ENCODE data around the gene PPP1R18.
A peak's percentile ranks its signal among the peaks of the same experiment; 100 is the strongest.
"Not testable (repeated sequence)": the region's sequence is repeated elsewhere in the genome, so short reads cannot be mapped to it uniquely, and the experiment has no call there.

Gene PPP1R18

GRCh38 chr6:30721198-30722024, 35.0 kb upstream of the PPP1R18 start:
- peak; percentile 94 for DNase-seq (ENCODE audit: low spot score)
- in situ Hi-C loops (cut with MboI; ENCODE audit: low pct_unique_long_range_greater_than_20kb, low sequenced_read_pairs, unreplicated experiment): no loop called here
- TF ChIP-seq, protein P1, sequence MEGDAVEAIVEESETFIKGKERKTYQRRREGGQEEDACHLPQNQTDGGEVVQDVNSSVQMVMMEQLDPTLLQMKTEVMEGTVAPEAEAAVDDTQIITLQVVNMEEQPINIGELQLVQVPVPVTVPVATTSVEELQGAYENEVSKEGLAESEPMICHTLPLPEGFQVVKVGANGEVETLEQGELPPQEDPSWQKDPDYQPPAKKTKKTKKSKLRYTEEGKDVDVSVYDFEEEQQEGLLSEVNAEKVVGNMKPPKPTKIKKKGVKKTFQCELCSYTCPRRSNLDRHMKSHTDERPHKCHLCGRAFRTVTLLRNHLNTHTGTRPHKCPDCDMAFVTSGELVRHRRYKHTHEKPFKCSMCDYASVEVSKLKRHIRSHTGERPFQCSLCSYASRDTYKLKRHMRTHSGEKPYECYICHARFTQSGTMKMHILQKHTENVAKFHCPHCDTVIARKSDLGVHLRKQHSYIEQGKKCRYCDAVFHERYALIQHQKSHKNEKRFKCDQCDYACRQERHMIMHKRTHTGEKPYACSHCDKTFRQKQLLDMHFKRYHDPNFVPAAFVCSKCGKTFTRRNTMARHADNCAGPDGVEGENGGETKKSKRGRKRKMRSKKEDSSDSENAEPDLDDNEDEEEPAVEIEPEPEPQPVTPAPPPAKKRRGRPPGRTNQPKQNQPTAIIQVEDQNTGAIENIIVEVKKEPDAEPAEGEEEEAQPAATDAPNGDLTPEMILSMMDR (IDR thresholded peaks at IDR 0.05; ENCODE audit: extremely low read depth, insufficient read depth, missing control alignments): peak; percentile 20

GRCh38 chr6:30720738-30721197, 34.3 kb upstream of the PPP1R18 start:
- TF ChIP-seq, protein P1 (IDR thresholded peaks at IDR 0.05; ENCODE audit: extremely low read depth, insufficient read depth, missing control alignments): no peak
- peak; percentile 52 for DNase-seq (ENCODE audit: low spot score)
- in situ Hi-C loops (cut with MboI; ENCODE audit: low pct_unique_long_range_greater_than_20kb, low sequenced_read_pairs, unreplicated experiment): no loop called here

DNA sequence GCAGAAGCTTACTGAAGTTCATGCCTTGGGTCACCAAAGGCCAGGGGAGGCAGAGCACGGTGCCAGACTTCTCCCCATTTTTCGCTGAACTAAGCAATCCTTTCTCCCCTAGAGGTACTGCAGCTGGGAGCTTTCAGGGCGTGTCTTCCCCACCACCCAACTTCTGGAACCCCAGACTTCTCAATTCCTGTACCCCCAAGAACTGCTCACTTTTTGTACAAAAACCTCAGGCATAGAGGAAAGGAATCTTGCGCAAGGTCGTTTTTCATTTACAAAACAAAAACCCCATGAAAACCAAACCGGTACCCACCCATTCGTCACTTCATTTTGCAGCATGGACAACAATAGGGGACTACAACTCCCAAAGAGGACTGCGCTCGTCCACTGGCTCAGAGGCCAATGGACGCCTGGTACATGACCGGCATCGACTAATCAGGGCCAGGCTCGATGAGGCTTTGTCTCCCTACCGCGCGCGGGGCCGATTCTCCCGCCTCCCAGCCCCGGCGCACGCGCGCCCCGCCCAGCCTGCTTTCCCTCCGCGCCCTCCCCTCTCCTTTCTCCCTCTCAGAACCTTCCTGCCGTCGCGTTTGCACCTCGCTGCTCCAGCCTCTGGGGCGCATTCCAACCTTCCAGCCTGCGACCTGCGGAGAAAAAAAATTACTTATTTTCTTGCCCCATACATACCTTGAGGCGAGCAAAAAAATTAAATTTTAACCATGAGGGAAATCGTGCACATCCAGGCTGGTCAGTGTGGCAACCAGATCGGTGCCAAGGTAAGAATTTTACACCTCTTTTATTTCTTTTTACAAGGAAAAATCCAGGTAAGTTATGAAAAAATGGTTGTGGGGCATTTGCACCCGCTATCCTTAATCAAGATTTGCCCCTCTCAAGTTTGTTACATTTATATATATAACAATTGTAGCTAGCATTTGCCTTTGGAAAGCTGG, 33.6 kb upstream of the PPP1R18 start, which contains the start of gene TUBB:
Gene TUBB, plus strand, starts transcription at position 562 of the 947 bp plus-strand sequence. Its CDS starts 155 bp downstream, at position 717.
- TF ChIP-seq, protein P1 (IDR thresholded peaks at IDR 0.05; ENCODE audit: extremely low read depth, insufficient read depth, missing control alignments): no peak
- peak; percentile 92 for DNase-seq (ENCODE audit: low spot score)
- in situ Hi-C loops (cut with MboI; ENCODE audit: low pct_unique_long_range_greater_than_20kb, low sequenced_read_pairs, unreplicated experiment): no loop called here

- TF ChIP-seq, protein P1 (IDR thresholded peaks at IDR 0.05; ENCODE audit: extremely low read depth, insufficient read depth, missing control alignments): no peak
- in situ Hi-C loops (cut with MboI; ENCODE audit: low pct_unique_long_range_greater_than_20kb, low sequenced_read_pairs, unreplicated experiment): no loop called here
- no peak for DNase-seq (ENCODE audit: low spot score)
Observed at GRCh38 chr6:30719356-30719755, 32.9 kb upstream of the PPP1R18 start.

DNA sequence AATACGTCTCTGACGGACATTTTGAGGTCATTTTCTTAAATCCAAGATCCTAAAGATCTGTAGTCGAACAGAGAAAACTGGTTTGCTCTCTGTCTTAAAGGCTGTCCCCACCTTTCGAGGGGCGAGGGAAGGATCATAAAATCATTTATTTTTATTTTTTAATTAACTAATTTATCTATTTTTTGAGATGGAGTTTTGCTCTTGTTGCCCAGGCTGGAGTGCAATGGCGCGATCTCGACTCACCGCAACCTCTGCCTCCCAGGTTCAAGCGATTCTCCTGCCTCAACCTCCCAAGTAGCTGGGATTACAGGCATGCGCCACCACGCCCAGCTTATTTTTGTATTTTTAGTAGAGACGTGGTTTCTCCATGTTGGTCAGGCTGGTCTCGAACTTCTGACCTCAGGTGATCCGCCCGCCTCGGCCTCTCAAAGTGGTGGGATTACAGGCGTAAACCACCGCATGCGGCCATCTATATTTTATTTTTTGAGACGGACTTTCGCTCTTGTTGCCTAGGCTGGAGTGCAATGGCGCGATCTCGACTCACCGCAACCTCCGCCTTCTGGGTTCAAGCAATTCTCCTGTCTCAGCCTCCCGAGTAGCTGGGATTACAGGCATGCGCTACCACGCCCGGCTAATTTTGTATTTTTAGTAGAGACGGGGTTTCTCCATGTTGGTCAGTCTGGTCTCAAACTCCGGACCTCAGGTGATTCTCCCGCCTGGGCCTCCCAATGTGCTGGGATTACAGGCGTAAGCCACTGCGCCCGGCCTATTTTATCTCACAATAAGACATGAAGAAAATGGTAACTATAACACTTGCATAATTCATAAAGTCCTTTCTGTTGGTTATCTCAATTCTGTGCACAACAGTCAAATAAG, 31.6 kb upstream of the PPP1R18 start:
- in situ Hi-C loops (cut with MboI; ENCODE audit: low pct_unique_long_range_greater_than_20kb, low sequenced_read_pairs, unreplicated experiment); DNase-seq (ENCODE audit: low spot score): not testable (repeated sequence)

DNA sequence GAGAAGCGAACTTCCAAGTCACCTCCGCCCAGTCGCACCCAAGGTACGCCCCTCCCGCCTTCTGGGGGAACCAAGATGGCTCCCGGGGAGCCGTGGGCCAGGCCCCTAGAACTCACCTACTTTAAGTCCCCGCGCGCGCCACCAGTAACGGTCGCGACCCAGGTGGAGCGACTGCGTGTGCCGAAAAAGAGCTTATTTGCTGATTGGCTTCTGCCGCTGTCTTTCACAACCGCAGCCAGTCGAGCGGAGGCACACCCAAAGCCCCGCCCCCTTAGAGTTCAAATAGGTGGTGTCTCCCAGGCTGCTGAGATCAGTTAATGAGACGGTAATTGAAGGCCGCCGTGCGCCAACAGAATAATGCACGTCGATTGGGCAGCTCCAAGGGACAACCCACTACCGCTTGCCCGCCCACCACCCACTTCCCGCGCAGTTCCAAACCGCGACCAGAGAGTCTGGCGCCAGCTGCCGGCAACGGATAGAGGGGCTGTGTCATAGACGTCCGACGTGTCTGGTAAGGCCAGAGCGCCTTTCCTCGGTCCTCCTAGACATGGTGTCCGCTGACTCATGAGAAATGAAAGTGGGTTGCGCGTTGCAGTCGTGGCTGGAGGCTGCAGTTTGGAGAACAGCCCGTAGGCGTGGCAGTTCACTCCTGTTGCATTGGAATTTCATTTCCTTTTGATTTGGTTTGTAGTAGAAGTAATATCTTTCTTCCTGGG, 30.8 kb upstream of the PPP1R18 start, which contains the start of gene MDC1:
Gene MDC1, minus strand, starts transcription at position 153 of the 716 bp plus-strand sequence. CDS start 2,106 bp downstream, outside the sequence.
- DNase-seq (ENCODE audit: low spot score): peak; percentile 94
- in situ Hi-C loops (cut with MboI; ENCODE audit: low pct_unique_long_range_greater_than_20kb, low sequenced_read_pairs, unreplicated experiment): no loop called here
- TF ChIP-seq, protein P1 (IDR thresholded peaks at IDR 0.05; ENCODE audit: extremely low read depth, insufficient read depth, missing control alignments): peak; percentile 9
